ENCODE data around the gene SLC4A5.
"Not testable (repeated sequence)": the region's sequence is repeated elsewhere in the genome, so short reads cannot be mapped to it uniquely, and the experiment has no call there.

The SLC4A5 gene

DNA sequence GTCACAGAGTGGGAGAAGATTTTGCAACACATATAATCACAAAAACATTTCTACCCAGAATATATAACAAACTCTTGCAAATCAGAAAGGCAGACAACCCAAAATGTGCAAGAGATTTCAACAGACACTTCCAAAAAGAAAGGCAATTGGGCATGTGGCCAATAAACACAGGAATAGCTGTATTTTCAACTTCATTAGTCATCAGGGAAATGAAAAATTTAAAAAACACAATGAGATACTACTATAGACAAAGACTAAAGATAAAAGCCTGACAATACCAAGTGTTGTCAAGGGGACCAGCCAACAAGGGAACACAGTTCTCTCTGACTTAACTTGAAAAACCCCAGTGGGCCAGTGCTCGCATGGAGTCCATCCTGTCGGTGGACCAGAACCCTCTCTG is 104.3 kb downstream of the SLC4A5 start:
- TF ChIP-seq MYC (IDR thresholded peaks at IDR 0.05; ENCODE audit: low read depth, low read length) (no peak), POLR2A (IDR thresholded peaks at IDR 0.05; ENCODE audit: extremely low read depth, insufficient read length) (no peak)
- TF ChIP-seq, protein P1, sequence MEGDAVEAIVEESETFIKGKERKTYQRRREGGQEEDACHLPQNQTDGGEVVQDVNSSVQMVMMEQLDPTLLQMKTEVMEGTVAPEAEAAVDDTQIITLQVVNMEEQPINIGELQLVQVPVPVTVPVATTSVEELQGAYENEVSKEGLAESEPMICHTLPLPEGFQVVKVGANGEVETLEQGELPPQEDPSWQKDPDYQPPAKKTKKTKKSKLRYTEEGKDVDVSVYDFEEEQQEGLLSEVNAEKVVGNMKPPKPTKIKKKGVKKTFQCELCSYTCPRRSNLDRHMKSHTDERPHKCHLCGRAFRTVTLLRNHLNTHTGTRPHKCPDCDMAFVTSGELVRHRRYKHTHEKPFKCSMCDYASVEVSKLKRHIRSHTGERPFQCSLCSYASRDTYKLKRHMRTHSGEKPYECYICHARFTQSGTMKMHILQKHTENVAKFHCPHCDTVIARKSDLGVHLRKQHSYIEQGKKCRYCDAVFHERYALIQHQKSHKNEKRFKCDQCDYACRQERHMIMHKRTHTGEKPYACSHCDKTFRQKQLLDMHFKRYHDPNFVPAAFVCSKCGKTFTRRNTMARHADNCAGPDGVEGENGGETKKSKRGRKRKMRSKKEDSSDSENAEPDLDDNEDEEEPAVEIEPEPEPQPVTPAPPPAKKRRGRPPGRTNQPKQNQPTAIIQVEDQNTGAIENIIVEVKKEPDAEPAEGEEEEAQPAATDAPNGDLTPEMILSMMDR (IDR thresholded peaks at IDR 0.05; ENCODE audit: low read depth, low read length), result no peak
- TF ChIP-seq, protein P2, sequence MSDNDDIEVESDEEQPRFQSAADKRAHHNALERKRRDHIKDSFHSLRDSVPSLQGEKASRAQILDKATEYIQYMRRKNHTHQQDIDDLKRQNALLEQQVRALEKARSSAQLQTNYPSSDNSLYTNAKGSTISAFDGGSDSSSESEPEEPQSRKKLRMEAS (IDR thresholded peaks at IDR 0.05; ENCODE audit: low read depth, low read length), result no peak
- no peak for DNase-seq (ENCODE audit: low read depth)
- no peak overlapping the region for H3K4me3 ChIP-seq (ENCODE audit: low read depth, low read length)

DNA sequence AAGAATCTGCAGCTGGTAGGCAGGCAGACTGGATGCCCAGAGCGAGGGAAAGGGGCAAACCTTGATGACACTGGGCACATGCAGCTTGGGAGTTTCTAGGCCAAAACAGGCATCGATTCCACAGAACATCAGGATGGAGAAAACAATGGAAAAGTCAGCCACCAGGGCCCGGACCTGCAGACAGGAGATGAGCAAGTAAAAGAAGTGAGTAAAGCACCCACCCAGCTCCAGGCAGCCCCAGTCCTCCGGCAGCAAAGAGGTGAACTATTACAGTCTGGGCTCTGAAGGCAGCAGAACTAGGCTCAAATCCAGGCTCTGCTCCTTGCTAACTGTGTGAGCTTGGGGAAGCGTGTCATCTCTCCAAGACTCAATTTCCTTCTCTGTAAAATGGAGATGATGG is 108.2 kb downstream of the SLC4A5 start:
- TF ChIP-seq POLR2A (IDR thresholded peaks at IDR 0.05; ENCODE audit: extremely low read depth, insufficient read length) (no peak), MYC (IDR thresholded peaks at IDR 0.05; ENCODE audit: low read depth, low read length) (no peak)
- TF ChIP-seq, protein P1 (IDR thresholded peaks at IDR 0.05; ENCODE audit: low read depth, low read length), result no peak
- TF ChIP-seq, protein P2 (IDR thresholded peaks at IDR 0.05; ENCODE audit: low read depth, low read length), result no peak
- no peak overlapping the region for H3K4me3 ChIP-seq (ENCODE audit: low read depth, low read length)
- no peak for DNase-seq (ENCODE audit: low read depth)

DNA sequence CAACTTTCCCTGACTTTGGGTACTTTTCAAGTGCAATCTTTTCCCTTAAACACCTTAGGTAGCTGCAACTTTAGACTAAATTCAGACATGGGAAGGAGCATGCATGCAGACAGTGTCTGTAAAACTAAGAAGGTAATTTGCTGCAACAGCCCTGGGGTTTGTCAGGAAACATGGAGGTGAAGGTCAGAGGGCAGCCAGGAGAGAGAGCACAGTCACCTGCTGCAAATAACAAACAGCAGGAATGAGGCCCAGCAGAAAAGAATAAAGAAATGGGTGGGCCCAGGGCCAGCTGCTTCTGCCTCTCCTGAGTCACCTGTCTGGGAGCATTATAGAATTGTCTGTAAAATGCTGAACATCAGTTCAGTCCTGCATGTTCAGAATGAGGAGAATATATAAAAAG is 109.6 kb downstream of the SLC4A5 start:
- H3K4me3 ChIP-seq (ENCODE audit: low read depth, low read length), result no peak overlapping the region
- DNase-seq (ENCODE audit: low read depth), result no peak
- TF ChIP-seq, protein P1 (IDR thresholded peaks at IDR 0.05; ENCODE audit: low read depth, low read length), result no peak
- TF ChIP-seq, protein P2 (IDR thresholded peaks at IDR 0.05; ENCODE audit: low read depth, low read length), result no peak
- no peak for TF ChIP-seq POLR2A (IDR thresholded peaks at IDR 0.05; ENCODE audit: extremely low read depth, insufficient read length)
- TF ChIP-seq MYC (IDR thresholded peaks at IDR 0.05; ENCODE audit: low read depth, low read length), result no peak

DNA sequence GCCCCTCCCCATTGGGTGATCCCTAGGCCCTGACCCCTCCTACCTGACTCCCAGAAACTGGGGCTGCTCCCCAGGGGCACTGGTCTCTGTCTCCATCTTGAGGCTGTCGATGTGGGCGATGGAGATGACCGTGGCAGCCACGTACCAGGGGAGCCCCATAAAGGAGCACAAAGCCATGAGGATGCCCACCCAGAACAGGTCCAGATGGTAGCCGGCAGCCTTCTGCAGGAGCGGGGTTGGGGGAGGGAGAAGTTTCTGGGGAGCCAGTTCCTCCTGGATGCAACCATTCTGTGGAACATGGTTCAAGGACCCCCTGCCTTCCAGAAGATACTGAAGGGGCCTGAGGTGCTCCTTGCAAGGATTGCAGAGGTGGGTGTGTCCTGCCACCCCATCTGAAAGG is 110.8 kb downstream of the SLC4A5 start:
- peak; percentile 22 for DNase-seq (ENCODE audit: low read depth)
- H3K4me3 ChIP-seq (ENCODE audit: low read depth, low read length), result no peak overlapping the region
- TF ChIP-seq, protein P1 (IDR thresholded peaks at IDR 0.05; ENCODE audit: low read depth, low read length), result no peak
- TF ChIP-seq MYC (IDR thresholded peaks at IDR 0.05; ENCODE audit: low read depth, low read length), result no peak
- TF ChIP-seq POLR2A (IDR thresholded peaks at IDR 0.05; ENCODE audit: extremely low read depth, insufficient read length), result no peak
- TF ChIP-seq, protein P2 (IDR thresholded peaks at IDR 0.05; ENCODE audit: low read depth, low read length), result no peak

DNA sequence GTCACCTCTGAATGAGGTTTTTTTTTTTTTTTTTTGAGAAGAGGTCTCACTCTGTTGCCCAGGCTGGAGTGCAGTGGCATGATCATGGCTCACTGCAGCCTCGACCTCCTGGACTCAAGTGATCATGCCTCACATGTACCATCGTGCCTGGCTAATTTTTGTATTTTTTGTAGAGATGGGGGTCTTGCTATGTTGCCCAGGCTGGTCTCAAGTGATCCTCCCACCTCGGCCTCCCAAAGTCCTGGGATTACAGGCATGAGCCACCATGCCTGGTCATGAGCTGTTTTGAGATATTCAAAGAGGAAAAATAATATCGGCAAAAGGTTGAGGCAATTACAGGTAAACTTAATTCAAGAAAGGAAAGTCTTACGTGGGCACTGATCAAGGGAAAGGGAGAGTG is 113.4 kb downstream of the SLC4A5 start:
- DNase-seq (ENCODE audit: low read depth); H3K4me3 ChIP-seq (ENCODE audit: low read depth, low read length): not testable (repeated sequence)

DNA sequence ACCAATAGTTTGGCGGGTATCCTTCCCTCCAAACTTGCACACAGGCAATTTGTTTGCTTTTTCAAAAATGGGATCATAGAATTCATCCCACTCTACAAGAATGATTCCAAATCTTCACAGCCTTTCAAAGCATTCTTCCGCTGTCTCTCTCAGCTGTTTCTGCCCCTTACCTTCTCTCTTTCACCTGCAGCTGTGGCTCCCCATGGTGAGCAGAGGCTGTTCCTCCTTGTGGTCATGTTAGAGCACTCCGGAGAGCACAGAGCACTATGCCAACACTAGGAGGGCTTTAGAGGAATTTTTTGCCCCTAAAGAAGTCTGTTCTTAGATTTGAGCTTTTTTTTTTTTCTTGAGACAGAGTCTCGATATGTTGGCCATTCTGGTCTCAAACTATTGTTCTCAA is 114.4 kb downstream of the SLC4A5 start:
- TF ChIP-seq MYC (IDR thresholded peaks at IDR 0.05; ENCODE audit: low read depth, low read length), result no peak
- TF ChIP-seq, protein P1 (IDR thresholded peaks at IDR 0.05; ENCODE audit: low read depth, low read length), result no peak
- no peak for TF ChIP-seq POLR2A (IDR thresholded peaks at IDR 0.05; ENCODE audit: extremely low read depth, insufficient read length)
- no peak for DNase-seq (ENCODE audit: low read depth)
- H3K4me3 ChIP-seq (ENCODE audit: low read depth, low read length), result no peak overlapping the region

All from NB4 (cell line).